WTC11 (cell line): Measurements from ENCODE around the gene NAALADL1. TPM values are rescaled to one million over a fixed set of nuclear protein-coding genes. Genes with fewer than 3 reads are reported as not detected.

Source experiments
- ATAC-seq: fragments of 200-7000 bp; cut with Tn5 transposase; 2 replicates; pipeline ENCODE4 v1.10.0; 2021; ENCODE audit warnings: mild to moderate bottlenecking, moderate library complexity
- CTCF ChIA-PET: fragments of 300-600 bp; sonication (Branson Sonifier 250); formaldehyde crosslinking; loops from one replicate; lab custom pipeline; 2021; ENCODE audit warnings: antibody characterized with exemption; lab: Charles Lee
- POLR2A ChIA-PET: fragments of 350-600 bp; sonication (Branson Sonifier 250); formaldehyde crosslinking; loops from one replicate; lab custom pipeline; 2021; ENCODE audit warnings: antibody characterized with exemption; lab: Charles Lee
- DNase-seq: peaks from one replicate; pipeline ENCODE4 v3.0.0; 2021; ENCODE audit warnings: low spot score
- H3K27ac Mint-ChIP-seq: 2 replicates; pipeline ENCODE4 v1.8.0; 2021; ENCODE audit warnings: mixed read lengths
- H3K27me3 Mint-ChIP-seq: 2 replicates; pipeline ENCODE4 v1.8.0; 2021; ENCODE audit warnings: low read depth, mild to moderate bottlenecking, moderate library complexity, mixed read lengths
- H3K36me3 Mint-ChIP-seq: 2 replicates; pipeline ENCODE4 v1.8.0; 2021; ENCODE audit warnings: mixed read lengths
- H3K4me1 Mint-ChIP-seq: 2 replicates; pipeline ENCODE4 v1.8.0; 2022; ENCODE audit warnings: mixed read lengths
- H3K4me3 Mint-ChIP-seq: 2 replicates; pipeline ENCODE4 v1.8.0; 2021; ENCODE audit warnings: mild to moderate bottlenecking, moderate library complexity, mixed read lengths
- H3K9me3 Mint-ChIP-seq: 2 replicates; pipeline ENCODE4 v1.8.0; 2021; ENCODE audit warnings: mixed read lengths
- E2F1 ChIP-seq: sonication (generic); formaldehyde crosslinking; IDR thresholded peaks from 2 replicates; pipeline ENCODE4 v1.8.0; 2022; ENCODE audit warnings: mild to moderate bottlenecking, missing genetic modification reagents
- ESRRA ChIP-seq: sonication (generic); formaldehyde crosslinking; IDR thresholded peaks from 2 replicates; pipeline ENCODE4 v1.8.1; 2022; ENCODE audit warnings: mild to moderate bottlenecking, missing genetic modification reagents, borderline replicate concordance
- HMGA2 ChIP-seq: fragments of 250-450 bp; sonication (Bioruptor Pico); IDR thresholded peaks from 2 replicates; pipeline ENCODE4 v1.4.0; 2021; ENCODE audit warnings: mild to moderate bottlenecking, moderate library complexity
- HMGXB4 ChIP-seq: sonication (generic); formaldehyde crosslinking; IDR thresholded peaks from 2 replicates; pipeline ENCODE4 v1.8.1; 2023; ENCODE audit warnings: mild to moderate bottlenecking, moderate library complexity, missing genetic modification reagents
- MAX ChIP-seq: sonication (generic); formaldehyde crosslinking; IDR thresholded peaks from 2 replicates; pipeline ENCODE4 v1.8.0; 2022; ENCODE audit warnings: mild to moderate bottlenecking, missing genetic modification reagents
- MLX ChIP-seq: sonication (generic); formaldehyde crosslinking; IDR thresholded peaks from 2 replicates; pipeline ENCODE4 v1.8.1; 2023; ENCODE audit warnings: mild to moderate bottlenecking, missing genetic modification reagents, moderate library complexity
- MXD4 ChIP-seq: fragments of 250-450 bp; sonication (Bioruptor Pico); IDR thresholded peaks from 2 replicates; pipeline ENCODE4 v1.8.0; 2021; ENCODE audit warnings: mild to moderate bottlenecking, moderate library complexity, borderline replicate concordance
- NFE2L1 ChIP-seq: sonication (generic); formaldehyde crosslinking; IDR thresholded peaks from 2 replicates; pipeline ENCODE4 v1.8.1; 2023; ENCODE audit warnings: missing genetic modification reagents
- NR3C1 ChIP-seq: sonication (generic); formaldehyde crosslinking; conservative IDR thresholded peaks from 2 replicates; pipeline ENCODE4 v1.8.1; 2023; ENCODE audit warnings: low read depth, mild to moderate bottlenecking, missing genetic modification reagents
- PREB ChIP-seq: sonication (generic); formaldehyde crosslinking; IDR thresholded peaks from 2 replicates; pipeline ENCODE4 v1.8.1; 2022; ENCODE audit warnings: mild to moderate bottlenecking, missing genetic modification reagents, moderate library complexity, borderline replicate concordance
- PRRX2 ChIP-seq: fragments of 250-450 bp; sonication (Bioruptor Pico); IDR thresholded peaks from 2 replicates; pipeline ENCODE4 v1.8.0; 2021; ENCODE audit warnings: mild to moderate bottlenecking
- SMAD4 ChIP-seq: sonication (generic); formaldehyde crosslinking; IDR thresholded peaks from 2 replicates; pipeline ENCODE4 v1.8.0; 2022; ENCODE audit warnings: mild to moderate bottlenecking, missing genetic modification reagents
- STAT6 ChIP-seq: sonication (generic); formaldehyde crosslinking; conservative IDR thresholded peaks from 2 replicates; pipeline ENCODE4 v1.8.1; 2023; ENCODE audit warnings: mild to moderate bottlenecking, low read depth, missing genetic modification reagents, moderate library complexity
- USF1 ChIP-seq: sonication (generic); formaldehyde crosslinking; IDR thresholded peaks from 2 replicates; pipeline ENCODE4 v1.8.0; 2022; ENCODE audit warnings: mild to moderate bottlenecking, missing genetic modification reagents
- USF2 ChIP-seq: sonication (generic); formaldehyde crosslinking; IDR thresholded peaks from 2 replicates; pipeline ENCODE4 v1.8.1; 2023; ENCODE audit warnings: mild to moderate bottlenecking, missing genetic modification reagents, moderate library complexity
- ZNF532 ChIP-seq: fragments of 250-450 bp; sonication (Bioruptor Pico); IDR thresholded peaks from 2 replicates; pipeline ENCODE4 v1.9.0; 2021; ENCODE audit warnings: mild to moderate bottlenecking, borderline replicate concordance
- ZNF671 ChIP-seq: fragments of 250-450 bp; sonication (Bioruptor Pico); IDR thresholded peaks from 2 replicates; pipeline ENCODE4 v1.8.0; 2021; ENCODE audit warnings: mild to moderate bottlenecking
- total RNA-seq: library from RNA; stranded (reverse); gene quantifications from 3 replicates; pipeline ENCODE4 v1.2.3, GENCODE V29; 2021

The NAALADL1 gene
- total RNA-seq, 1 experiment from 2014 or later = 4.5 TPM

- TF ChIP-seq STAT6 = no peak
- TF ChIP-seq, all 79 proteins: peak for 0
These were observed 38.6 kb upstream of the NAALADL1 start (continued) for GRCh38 chr11:65096926-65097325.

GRCh38 chr11:65095974-65096806 is 37.8 kb upstream of the NAALADL1 start, which contains the start of gene VPS51:
TSS of gene VPS51 (plus strand) at chr11:65096214. CDS start at chr11:65096251, 37 bp downstream.
- Mint-ChIP-seq H3K27me3 (no peaks in the 10 kb centered on the region), H3K4me1 (peaks cover 6% of the 10 kb centered on the region), H3K4me3 (peak within 1 kb of the TSS; percentile 90), H3K9me3 (no peaks in the 10 kb centered on the region), H3K36me3 (peaks cover 8% of the 10 kb centered on the region), H3K27ac (peak within 1 kb of the TSS; percentile 99)
- ChIA-PET POLR2A (interaction anchor here (0.6 to 1.6 kb wide), 6 partner anchors 15 to 912 kb away, joined by 3 to 9 read pairs (median 4); partner anchors contain the start of genes BATF2, FAU, MRPL49 and TM7SF2), CTCF (interaction anchor here (0.6 to 9.9 kb wide), 7 partner anchors 15 to 371 kb away, joined by 3 to 104 read pairs (median 3); partner anchors contain the start of genes ARL2, SNX15, TM7SF2 and ZNHIT2)
- ATAC-seq = peak; percentile 98
- DNase-seq = peak; percentile 91
- 0 out of 2 replicates have a peak, but pooled peaks have one; percentile 22 for TF ChIP-seq ZNF671 (CRISPR knock-in tag)
- TF ChIP-seq ESRRA (CRISPR knock-in tag) = peak; percentile 72; the same call in 1 of the 2 replicates
- no peak for TF ChIP-seq E2F1
- TF ChIP-seq ZNF532 (CRISPR knock-in tag) = 0 out of 2 replicates have a peak, but pooled peaks have one; percentile 46
- no peak for TF ChIP-seq NFE2L1 (CRISPR knock-in tag)
- no peak for TF ChIP-seq PREB (CRISPR knock-in tag)
- TF ChIP-seq MAX (CRISPR knock-in tag) = no peak; the same call in 1 of the 2 replicates
- TF ChIP-seq HMGXB4 (CRISPR knock-in tag) = peak; percentile 80; the same call in 1 of the 2 replicates
- no peak; the same call in 1 of the 2 replicates for TF ChIP-seq PRRX2
- TF ChIP-seq USF1 = no peak
- no peak for TF ChIP-seq MXD4
- no peak for TF ChIP-seq MLX
- TF ChIP-seq HMGA2 = peak; percentile 47
- no peak for TF ChIP-seq SMAD4 (CRISPR knock-in tag)
- TF ChIP-seq NR3C1 (CRISPR knock-in tag) = no peak
- TF ChIP-seq USF2 (CRISPR knock-in tag) = no peak
